ENCODE results near the gene LRRC36.

The LRRC36 gene

GRCh38 chr16:67305216-67306071 lies 21.2 kb upstream of the LRRC36 start:
- TF ChIP-seq CTCF (IDR thresholded peaks at IDR 0.05; ENCODE audit: insufficient read depth, low read depth, low read length, missing control alignments): no peak
- H3K4me3 ChIP-seq (ENCODE audit: low read depth, low read length): no peak overlapping the region
- DNase-seq (ENCODE audit: low read depth): no peak

- no peak for DNase-seq (ENCODE audit: low read depth)
- TF ChIP-seq CTCF (IDR thresholded peaks at IDR 0.05; ENCODE audit: insufficient read depth, low read depth, low read length, missing control alignments): no peak
Measured at GRCh38 chr16:67310561-67310960, 16.1 kb upstream of the LRRC36 start.

GRCh38 chr16:67311607-67312488 lies 14.8 kb upstream of the LRRC36 start:
- TF ChIP-seq CTCF (IDR thresholded peaks at IDR 0.05; ENCODE audit: insufficient read depth, low read depth, low read length, missing control alignments): no peak
- no peak overlapping the region for H3K4me3 ChIP-seq (ENCODE audit: low read depth, low read length)
- peak; percentile 93 for DNase-seq (ENCODE audit: low read depth)

More at GRCh38 chr16:67310561-67310960, 16.1 kb upstream of the LRRC36 start:
- no peak overlapping the region for H3K4me3 ChIP-seq (ENCODE audit: low read depth, low read length)

GRCh38 chr16:67312719-67313118 lies 13.9 kb upstream of the LRRC36 start:
- H3K4me3 ChIP-seq (ENCODE audit: low read depth, low read length): no peak overlapping the region
- no peak for DNase-seq (ENCODE audit: low read depth)
- no peak for TF ChIP-seq CTCF (IDR thresholded peaks at IDR 0.05; ENCODE audit: insufficient read depth, low read depth, low read length, missing control alignments)

- DNase-seq (ENCODE audit: low read depth): no peak
- no peak for TF ChIP-seq CTCF (IDR thresholded peaks at IDR 0.05; ENCODE audit: insufficient read depth, low read depth, low read length, missing control alignments)
- H3K4me3 ChIP-seq (ENCODE audit: low read depth, low read length): no peak overlapping the region
Measured at GRCh38 chr16:67317853-67318252, 8.8 kb upstream of the LRRC36 start.

- H3K4me3 ChIP-seq (ENCODE audit: low read depth, low read length): peak overlapping the region; percentile 22
- no peak for TF ChIP-seq CTCF (IDR thresholded peaks at IDR 0.05; ENCODE audit: insufficient read depth, low read depth, low read length, missing control alignments)
- DNase-seq (ENCODE audit: low read depth): no peak
Measured at GRCh38 chr16:67326115-67326471, 522 bp upstream of the LRRC36 start.
